K562 (cell line): ENCODE measurements around the gene HSPA1B. TPM values are rescaled to one million over a fixed set of nuclear protein-coding genes. Genes with fewer than 3 reads are reported as not detected.

Experiments used
- ATF6 ChIP-seq: sonication (generic); formaldehyde crosslinking; IDR thresholded peaks from 2 replicates; pipeline ENCODE4 v1.4.0; 2020; ENCODE audit warnings: mild to moderate bottlenecking, missing genetic modification reagents
- BCL6 ChIP-seq: fragments of 250-450 bp; sonication (Bioruptor Pico); IDR thresholded peaks from 2 replicates; pipeline ENCODE4 v1.4.0; 2020
- CBFB ChIP-seq: sonication (generic); formaldehyde crosslinking; IDR thresholded peaks from 2 replicates; pipeline ENCODE4 v1.4.0; 2020; ENCODE audit warnings: mild to moderate bottlenecking, missing genetic modification reagents
- CBX8 ChIP-seq: fragments of 200-600 bp; sonication (generic); IDR thresholded peaks from 2 replicates; pipeline ENCODE4 v1.6.1; 2012; ENCODE audit warnings: borderline replicate concordance, mixed run types, low read depth, mild to moderate bottlenecking, moderate library complexity, mixed read lengths, low read length, control low read depth, inconsistent platforms; ENCODE audit not compliant: poor library complexity, severe bottlenecking; ENCODE audit errors: extremely low read depth
- CCNT2 ChIP-seq: IDR thresholded peaks from 2 replicates; pipeline ENCODE4 v1.6.1; 2011; ENCODE audit warnings: borderline replicate concordance, low read depth, mild to moderate bottlenecking, moderate library complexity, mixed read lengths, low read length; ENCODE audit not compliant: insufficient read length; ENCODE audit errors: extremely low read depth
- CEBPG ChIP-seq, 3 experiments: fragments of 200-800 bp in 1 of 3; sonication (Bioruptor generic) in 1 of 3; sonication (generic) in 1 of 3; formaldehyde crosslinking in 1 of 3; IDR thresholded peaks in 2 of 3; conservative IDR thresholded peaks in 1 of 3; 2 replicates each; pipeline versions ENCODE4 v1.6.1 to v1.8.0; 2016 to 2022; ENCODE audit warnings: missing compliant biosample characterization in 2 of 3, missing genetic modification characterization in 2 of 3, mild to moderate bottlenecking in 1 of 3, missing genetic modification reagents in 1 of 3
- GATAD2A ChIP-seq: fragments of 450-650 bp; IDR thresholded peaks from 2 replicates; pipeline ENCODE4 v1.6.1; 2017
- HCFC1 ChIP-seq: IDR thresholded peaks from 2 replicates; pipeline ENCODE4 v1.6.1; 2012; ENCODE audit warnings: low read depth, low read length, improper control_type of control experiment
- HDAC8 ChIP-seq: fragments of 450-650 bp; IDR thresholded peaks from 2 replicates; pipeline ENCODE4 v1.6.1; 2016; ENCODE audit warnings: mild to moderate bottlenecking, missing genetic modification characterization, moderate library complexity, missing compliant biosample characterization
- KDM1A ChIP-seq, 2 experiments: fragments of 450-650 bp; IDR thresholded peaks; 2 replicates each; pipeline ENCODE4 v1.6.1; 2016; ENCODE audit warnings: mild to moderate bottlenecking in 2 of 2
- MCM7 ChIP-seq, 2 experiments: fragments of 450-650 bp; IDR thresholded peaks; 2 replicates each; pipeline ENCODE4 v1.6.1; 2016 to 2018
- MED1 ChIP-seq: sonication (generic); formaldehyde crosslinking; IDR thresholded peaks from 2 replicates; pipeline ENCODE4 v1.8.1; 2023; ENCODE audit warnings: missing genetic modification reagents, borderline replicate concordance
- PHF20 ChIP-seq: fragments of 450-650 bp; IDR thresholded peaks from 2 replicates; pipeline ENCODE4 v1.6.1; 2018; ENCODE audit not compliant: partially characterized antibody
- POLR2AphosphoS2 ChIP-seq: IDR thresholded peaks from 2 replicates; pipeline ENCODE4 v1.6.1; 2012; ENCODE audit warnings: low read length, improper control_type of control experiment
- PTBP1 ChIP-seq: fragments of 200-400 bp; formaldehyde crosslinking; IDR thresholded peaks from 2 replicates; pipeline ENCODE4 v1.6.1; 2017; ENCODE audit warnings: low read depth, low read length
- RBM34 ChIP-seq: fragments of 200-400 bp; formaldehyde crosslinking; IDR thresholded peaks from 2 replicates; pipeline ENCODE4 v1.6.1; 2018; ENCODE audit warnings: low read length, borderline replicate concordance; ENCODE audit not compliant: insufficient read depth
- RNF2 ChIP-seq: sonication (generic); IDR thresholded peaks from 2 replicates; pipeline ENCODE4 v1.6.1; 2016
- SAP30 ChIP-seq: fragments of 200-600 bp; sonication (generic); IDR thresholded peaks from 2 replicates; pipeline ENCODE4 v1.6.1; 2012; ENCODE audit warnings: borderline replicate concordance, low read depth, mild to moderate bottlenecking, moderate library complexity, low read length, control low read depth, inconsistent platforms; ENCODE audit not compliant: insufficient read depth, poor library complexity, severe bottlenecking
- TGIF2 ChIP-seq: sonication (generic); formaldehyde crosslinking; IDR thresholded peaks from 2 replicates; pipeline ENCODE4 v1.8.1; 2022; ENCODE audit warnings: mild to moderate bottlenecking, missing genetic modification reagents, moderate library complexity
- XRCC3 ChIP-seq: fragments of 450-650 bp; IDR thresholded peaks from 2 replicates; pipeline ENCODE4 v1.6.1; 2017; ENCODE audit warnings: mild to moderate bottlenecking, moderate library complexity
- ZBTB26 ChIP-seq: fragments of 450-650 bp; formaldehyde crosslinking; IDR thresholded peaks from 2 replicates; pipeline ENCODE4 v1.4.0; 2022; ENCODE audit warnings: missing genetic modification characterization
- ZKSCAN8 ChIP-seq: fragments of 200-800 bp; sonication (Bioruptor generic); IDR thresholded peaks from 2 replicates; pipeline ENCODE4 v1.6.1; 2016; ENCODE audit warnings: missing genetic modification characterization, missing compliant biosample characterization
- ZNF134 ChIP-seq: fragments of 250-450 bp; sonication (Bioruptor Pico); conservative IDR thresholded peaks from 2 replicates; pipeline ENCODE4 v1.4.0; 2020
- ZNF174 ChIP-seq: fragments of 250-450 bp; sonication (Bioruptor Pico); IDR thresholded peaks from 2 replicates; pipeline ENCODE4 v1.4.0; 2020; ENCODE audit warnings: mild to moderate bottlenecking
- ZNF76 ChIP-seq: fragments of 250-450 bp; sonication (Bioruptor Pico); IDR thresholded peaks from 2 replicates; pipeline ENCODE4 v1.4.0; 2020; ENCODE audit warnings: mild to moderate bottlenecking, moderate library complexity, borderline replicate concordance
- polyA plus RNA-seq, 8 experiments: library from polyadenylated mRNA; depleted of rRNA in 4 of 8; stranded (reverse) in 5 of 8; unstranded in 3 of 8; fragments of >200 nt; fragmentation: Nextera tagmentation in 2 of 8; fragmentation: Illumina TruSeq in 1 of 8; extraction: Ambion mirVana in 2 of 8; extraction: Trizol in 1 of 8; gene quantifications; 2 replicates each; pipeline versions ENCODE4 v1.2.1 to v1.2.3, GENCODE V29; 2011 to 2014; ENCODE audit warnings: inconsistent platforms in 1 of 8, missing spikeins in 1 of 8
- total RNA-seq, 7 experiments: library from RNA; depleted of rRNA in 6 of 7; stranded (reverse); fragments of >200 nt in 6 of 7; fragmentation: Illumina TruSeq in 2 of 7; extraction: Trizol in 2 of 7; gene quantifications; 2 replicates each; pipeline versions ENCODE4 v1.2.1 to v1.2.3, GENCODE V29; 2011 to 2021; ENCODE audit warnings: low replicate concordance in 1 of 7

HSPA1B gene
- total and polyA plus RNA-seq, 9 of the 15 experiments (the other 6 are each of a cell fraction or from before 2014, with no cell fraction given) = 0.27 to 227 (median 51.2) TPM

- peak; percentile 52; the same call in 1 of the 2 replicates for TF ChIP-seq ZBTB26
- TF ChIP-seq PTBP1 = no peak
- TF ChIP-seq CEBPG (CRISPR knock-in tag; IDR thresholded peaks at IDR 0.05) = peak; percentile 89
- TF ChIP-seq CEBPG (tag; conservative IDR thresholded peaks at IDR 0.05 in 1 of 2, IDR thresholded peaks at IDR 0.05 in 1 of 2) = peak; percentile 83 to 95
- no peak for TF ChIP-seq ATF6
- TF ChIP-seq RNF2 = no peak
- TF ChIP-seq BCL6 (CRISPR knock-in tag) = no peak
- no peak for TF ChIP-seq ZNF174 (CRISPR knock-in tag)
- TF ChIP-seq ZKSCAN8 (CRISPR knock-in tag) = no peak
- TF ChIP-seq CCNT2 = peak; percentile 20
- no peak for TF ChIP-seq HCFC1
- no peak for TF ChIP-seq SAP30
- TF ChIP-seq CBFB = no peak
- no peak for TF ChIP-seq GATAD2A
- no peak for TF ChIP-seq HDAC8 (tag)
- TF ChIP-seq ZNF76 = peak; percentile 81; the same call in 1 of the 2 replicates
- no peak for TF ChIP-seq XRCC3
- TF ChIP-seq KDM1A (IDR thresholded peaks at IDR 0.05) = no peak
- TF ChIP-seq TGIF2 (CRISPR knock-in tag) = no peak
- TF ChIP-seq POLR2AphosphoS2 = peak; percentile 57; the same call in 1 of the 2 replicates
- TF ChIP-seq CBX8 = no peak
- TF ChIP-seq ZNF134 (CRISPR knock-in tag) = no peak
- TF ChIP-seq MED1 = no peak
- TF ChIP-seq PHF20 = no peak
- TF ChIP-seq RBM34 = no peak
- TF ChIP-seq MCM7 (IDR thresholded peaks at IDR 0.05) = no peak
Measured at GRCh38 chr6:31831350-31832215, 4.0 kb downstream of the HSPA1B start (continued).
